ENCODE measurements around the gene MAP1LC3B2.

Gene MAP1LC3B2

DNA sequence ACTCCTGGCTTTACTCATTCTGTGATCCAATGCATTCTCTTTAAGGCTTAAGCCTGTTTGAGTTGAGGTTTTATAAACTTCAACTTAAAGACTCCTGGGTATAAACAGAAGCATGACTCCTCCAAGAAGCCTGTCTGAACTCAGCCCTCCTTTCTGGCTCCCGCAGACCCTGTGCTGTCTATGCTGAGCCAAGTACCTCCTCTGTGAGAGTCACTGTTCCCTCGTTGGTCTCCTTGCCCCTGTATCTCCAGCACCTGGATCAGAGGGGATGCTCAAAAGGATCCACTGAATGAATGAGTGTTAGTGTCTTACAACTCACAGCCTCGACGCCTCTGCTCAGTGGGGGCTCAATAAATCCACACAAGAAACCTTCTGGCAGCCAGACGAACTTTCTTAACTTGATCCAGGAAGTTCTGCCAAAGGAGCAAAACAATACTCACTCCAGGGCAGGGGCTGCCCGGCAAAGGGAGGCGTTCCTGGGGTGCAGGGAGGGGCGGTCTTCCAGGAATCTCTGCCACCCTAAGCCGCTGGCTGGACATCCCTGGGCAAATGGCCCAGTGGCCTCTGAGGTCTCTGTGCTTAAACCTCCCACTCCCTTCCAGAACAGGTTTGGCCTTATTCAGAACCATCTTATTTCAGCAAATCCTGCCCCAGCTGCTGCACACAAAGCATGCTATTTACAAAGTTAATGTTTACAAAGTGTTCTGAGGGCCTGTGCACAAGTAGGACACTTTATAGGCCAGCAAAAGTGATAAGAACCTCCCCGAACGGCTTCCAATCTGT lies 32.9 kb downstream of the MAP1LC3B2 start:
- Histone ChIP-seq H3K36me3 (ENCODE audit: control insufficient read depth, insufficient read depth, low read length) (no peaks in the 10 kb centered on the region), H3K4me1 (ENCODE audit: control insufficient read depth, insufficient read depth, low read length, poor library complexity, severe bottlenecking) (peaks cover 19% of the 10 kb centered on the region), H3K4me3 (ENCODE audit: insufficient read depth, low read depth, low read length, poor library complexity, severe bottlenecking) (no peak overlapping the region), H3K9me3 (ENCODE audit: control insufficient read depth, low read length) (no peaks in the 10 kb centered on the region), H3K27ac (ENCODE audit: insufficient read depth, low read length, poor library complexity, severe bottlenecking) (no peak overlapping the region), H3K27me3 (replicated peaks; ENCODE audit: control insufficient read depth, insufficient read depth, low read length, poor library complexity, severe bottlenecking) (no peaks in the 10 kb centered on the region)
- no peak for DNase-seq

DNA sequence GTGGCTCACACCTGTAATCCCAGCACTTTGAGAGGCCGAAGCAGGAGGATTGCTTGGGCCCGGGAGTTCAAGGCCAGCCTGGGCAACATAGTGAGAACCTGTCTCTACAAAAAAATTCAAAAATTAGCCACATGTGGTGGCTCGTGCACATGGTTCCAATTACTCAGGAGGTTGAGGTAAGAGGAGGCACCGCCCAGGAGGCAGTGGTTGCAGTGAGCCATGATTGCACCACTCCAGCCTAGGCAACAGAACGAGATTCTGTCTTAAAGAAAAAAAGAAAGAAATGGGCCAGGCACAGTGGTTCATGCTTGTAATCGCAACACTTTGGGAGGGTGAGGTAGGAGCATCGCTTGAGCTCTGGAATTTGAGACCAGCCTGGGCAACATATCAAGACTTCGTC lies 33.5 kb downstream of the MAP1LC3B2 start:
- H3K4me3 ChIP-seq (ENCODE audit: insufficient read depth, low read depth, low read length, poor library complexity, severe bottlenecking), result no peak overlapping the region
- no peaks in the 10 kb centered on the region for H3K36me3 ChIP-seq (ENCODE audit: control insufficient read depth, insufficient read depth, low read length)
- no peaks in the 10 kb centered on the region for H3K27me3 ChIP-seq (replicated peaks; ENCODE audit: control insufficient read depth, insufficient read depth, low read length, poor library complexity, severe bottlenecking)
- peaks cover 19% of the 10 kb centered on the region for H3K4me1 ChIP-seq (ENCODE audit: control insufficient read depth, insufficient read depth, low read length, poor library complexity, severe bottlenecking)
- no peak overlapping the region for H3K27ac ChIP-seq (ENCODE audit: insufficient read depth, low read length, poor library complexity, severe bottlenecking)
- no peaks in the 10 kb centered on the region for H3K9me3 ChIP-seq (ENCODE audit: control insufficient read depth, low read length)
- no peak for DNase-seq

DNA sequence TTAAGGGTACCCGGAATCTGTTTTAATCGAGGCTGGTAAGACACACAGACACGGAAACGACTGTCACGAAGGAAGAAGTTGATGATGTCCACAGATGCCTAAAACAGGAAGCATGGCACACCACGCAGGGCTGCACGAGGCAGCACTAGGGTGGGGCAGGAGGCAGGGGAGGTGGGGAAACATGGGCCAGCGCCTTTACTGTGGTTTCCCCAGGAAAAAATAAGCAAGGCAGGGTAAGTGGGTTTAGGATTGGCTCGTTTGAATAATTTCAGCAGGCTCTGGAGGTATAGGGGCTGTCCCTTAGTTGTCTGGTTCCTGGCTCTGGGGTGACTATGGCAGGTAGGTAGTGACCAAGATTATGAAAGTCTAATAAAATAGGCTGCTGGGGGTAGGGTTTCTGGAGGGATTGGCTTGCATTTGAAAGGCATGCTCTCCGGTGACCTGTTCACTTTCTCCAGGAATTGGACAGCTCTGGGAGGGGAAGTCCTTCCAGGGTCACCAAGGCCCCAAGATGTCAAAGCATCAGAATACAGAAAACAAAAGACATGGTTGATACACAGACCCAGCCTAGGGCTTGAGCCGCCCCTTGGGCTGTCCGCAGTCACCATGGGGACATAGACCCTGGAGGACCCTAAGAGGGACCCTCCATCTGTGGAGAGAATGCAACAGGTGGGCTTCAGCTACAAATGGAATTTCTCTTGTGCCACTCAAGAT lies 35.3 kb downstream of the MAP1LC3B2 start:
- Histone ChIP-seq H3K4me3 (ENCODE audit: insufficient read depth, low read depth, low read length, poor library complexity, severe bottlenecking) (no peak overlapping the region), H3K4me1 (ENCODE audit: control insufficient read depth, insufficient read depth, low read length, poor library complexity, severe bottlenecking) (peaks cover 19% of the 10 kb centered on the region), H3K27me3 (replicated peaks; ENCODE audit: control insufficient read depth, insufficient read depth, low read length, poor library complexity, severe bottlenecking) (no peaks in the 10 kb centered on the region), H3K9me3 (ENCODE audit: control insufficient read depth, low read length) (no peaks in the 10 kb centered on the region), H3K27ac (ENCODE audit: insufficient read depth, low read length, poor library complexity, severe bottlenecking) (no peak overlapping the region), H3K36me3 (ENCODE audit: control insufficient read depth, insufficient read depth, low read length) (no peaks in the 10 kb centered on the region)
- peak in 1 of 3 donors; percentile 1 for DNase-seq

GRCh38 chr12:116595186-116595585 lies 36.0 kb downstream of the MAP1LC3B2 start:
- no peak for DNase-seq
- H3K9me3 ChIP-seq (ENCODE audit: control insufficient read depth, low read length), result no peaks in the 10 kb centered on the region
- no peak overlapping the region for H3K27ac ChIP-seq (ENCODE audit: insufficient read depth, low read length, poor library complexity, severe bottlenecking)
- H3K36me3 ChIP-seq (ENCODE audit: control insufficient read depth, insufficient read depth, low read length), result no peaks in the 10 kb centered on the region
- no peaks in the 10 kb centered on the region for H3K27me3 ChIP-seq (replicated peaks; ENCODE audit: control insufficient read depth, insufficient read depth, low read length, poor library complexity, severe bottlenecking)
- H3K4me3 ChIP-seq (ENCODE audit: insufficient read depth, low read depth, low read length, poor library complexity, severe bottlenecking), result no peak overlapping the region
- H3K4me1 ChIP-seq (ENCODE audit: control insufficient read depth, insufficient read depth, low read length, poor library complexity, severe bottlenecking), result peaks cover 19% of the 10 kb centered on the region

DNA sequence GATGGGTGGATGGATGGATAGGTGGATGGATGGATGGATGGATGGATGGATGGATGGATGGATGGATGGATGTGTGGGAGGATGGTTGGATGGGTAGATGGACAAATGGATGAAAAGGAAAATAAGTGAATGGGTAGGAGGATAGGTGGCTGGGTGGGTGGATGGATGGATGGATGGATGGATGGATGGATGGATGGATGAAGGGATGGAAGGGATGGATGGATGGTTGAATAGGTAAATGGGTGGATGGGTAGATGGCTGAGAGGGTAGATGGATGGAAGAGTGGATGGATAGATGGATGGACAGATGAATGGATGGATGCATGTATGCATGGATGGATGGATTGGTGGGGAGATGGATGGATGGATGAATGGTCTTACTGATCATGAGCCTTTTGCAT lies 36.5 kb downstream of the MAP1LC3B2 start:
- Histone ChIP-seq H3K4me1 (ENCODE audit: control insufficient read depth, insufficient read depth, low read length, poor library complexity, severe bottlenecking) (peaks cover 19% of the 10 kb centered on the region), H3K36me3 (ENCODE audit: control insufficient read depth, insufficient read depth, low read length) (no peaks in the 10 kb centered on the region), H3K4me3 (ENCODE audit: insufficient read depth, low read depth, low read length, poor library complexity, severe bottlenecking) (no peak overlapping the region), H3K27ac (ENCODE audit: insufficient read depth, low read length, poor library complexity, severe bottlenecking) (no peak overlapping the region), H3K9me3 (ENCODE audit: control insufficient read depth, low read length) (no peaks in the 10 kb centered on the region), H3K27me3 (replicated peaks; ENCODE audit: control insufficient read depth, insufficient read depth, low read length, poor library complexity, severe bottlenecking) (no peaks in the 10 kb centered on the region)
- no peak for DNase-seq

DNA sequence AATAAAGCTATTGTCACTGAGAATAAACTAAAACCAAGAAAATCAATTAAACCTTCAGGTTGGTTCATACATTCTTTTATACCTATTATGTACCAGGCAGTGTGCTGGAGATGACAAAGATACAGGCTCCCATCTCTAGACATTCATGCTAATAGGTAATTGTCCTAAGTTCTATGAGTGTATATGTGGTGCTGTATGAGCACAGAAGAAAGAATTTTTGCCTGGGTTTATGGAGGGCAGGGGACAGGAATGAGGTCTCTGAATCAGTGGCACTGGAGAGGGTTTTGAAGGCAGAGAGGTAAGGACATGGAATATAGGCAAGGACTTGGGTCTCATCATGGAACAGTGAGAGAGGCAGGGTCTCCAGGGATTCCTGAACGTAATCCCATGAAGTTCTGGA lies 38.7 kb downstream of the MAP1LC3B2 start:
- peaks cover 19% of the 10 kb centered on the region for H3K4me1 ChIP-seq (ENCODE audit: control insufficient read depth, insufficient read depth, low read length, poor library complexity, severe bottlenecking)
- DNase-seq, result no peak

DNA sequence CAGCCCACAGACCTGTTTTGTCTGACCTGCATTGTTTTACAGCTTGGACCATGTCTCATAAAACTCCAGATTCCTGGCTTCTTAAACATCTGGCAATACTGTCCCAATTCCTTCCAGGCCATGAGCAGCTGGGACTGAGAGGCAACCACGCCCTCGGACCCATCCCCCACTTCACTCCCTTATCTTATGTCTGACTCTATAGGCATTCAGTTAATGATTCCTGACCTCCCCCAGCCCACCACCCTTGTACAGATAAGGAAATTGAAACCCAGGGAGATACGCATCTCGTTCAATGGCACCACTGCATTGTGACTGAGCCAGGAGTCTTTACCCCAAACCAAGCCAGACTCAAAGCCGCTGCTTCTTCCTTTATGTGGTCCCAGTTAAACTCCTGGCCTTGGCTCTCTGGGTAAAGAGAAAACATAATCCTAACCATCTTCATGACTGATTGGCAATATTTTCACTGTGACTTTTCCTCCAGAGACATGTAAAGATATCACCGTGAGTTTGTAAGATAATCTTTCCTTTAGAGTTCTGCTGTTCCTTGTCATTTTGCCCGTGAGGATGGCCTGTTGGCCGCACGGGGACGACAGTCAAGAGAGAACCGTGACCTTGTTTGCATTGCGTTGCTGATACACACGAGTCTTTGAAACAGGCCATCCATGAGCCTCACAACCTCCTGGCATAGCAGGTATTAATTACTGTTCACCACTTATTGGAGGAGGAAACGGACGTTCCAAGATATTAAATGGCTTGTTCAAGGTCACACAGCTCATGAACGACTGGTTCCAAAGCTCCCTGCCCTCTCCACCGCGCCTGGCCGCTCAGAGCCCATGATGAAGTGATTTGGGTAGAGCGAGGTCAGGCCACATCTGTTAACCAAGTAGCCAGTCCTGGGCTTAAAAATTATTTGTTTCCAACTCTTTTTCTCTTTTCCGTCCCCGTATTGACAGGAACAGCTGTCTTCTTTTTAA lies 39.4 kb downstream of the MAP1LC3B2 start:
- no peak overlapping the region for H3K4me3 ChIP-seq (ENCODE audit: insufficient read depth, low read depth, low read length, poor library complexity, severe bottlenecking)
- H3K27me3 ChIP-seq (replicated peaks; ENCODE audit: control insufficient read depth, insufficient read depth, low read length, poor library complexity, severe bottlenecking), result no peaks in the 10 kb centered on the region
- no peaks in the 10 kb centered on the region for H3K36me3 ChIP-seq (ENCODE audit: control insufficient read depth, insufficient read depth, low read length)
- H3K4me1 ChIP-seq (ENCODE audit: control insufficient read depth, insufficient read depth, low read length, poor library complexity, severe bottlenecking), result peaks cover 19% of the 10 kb centered on the region
- DNase-seq, result no peak
- H3K27ac ChIP-seq (ENCODE audit: insufficient read depth, low read length, poor library complexity, severe bottlenecking), result no peak overlapping the region
- H3K9me3 ChIP-seq (ENCODE audit: control insufficient read depth, low read length), result no peaks in the 10 kb centered on the region

More for the DNA sequence above, 38.7 kb downstream of the MAP1LC3B2 start:
- H3K4me3 ChIP-seq (ENCODE audit: insufficient read depth, low read depth, low read length, poor library complexity, severe bottlenecking), result no peak overlapping the region
- H3K27ac ChIP-seq (ENCODE audit: insufficient read depth, low read length, poor library complexity, severe bottlenecking), result no peak overlapping the region
- no peaks in the 10 kb centered on the region for H3K36me3 ChIP-seq (ENCODE audit: control insufficient read depth, insufficient read depth, low read length)
- no peaks in the 10 kb centered on the region for H3K9me3 ChIP-seq (ENCODE audit: control insufficient read depth, low read length)
- H3K27me3 ChIP-seq (replicated peaks; ENCODE audit: control insufficient read depth, insufficient read depth, low read length, poor library complexity, severe bottlenecking), result no peaks in the 10 kb centered on the region

- peak; percentile 7 to 23 (median 9) for DNase-seq
- no peaks in the 10 kb centered on the region for H3K27me3 ChIP-seq (replicated peaks; ENCODE audit: control insufficient read depth, insufficient read depth, low read length, poor library complexity, severe bottlenecking)
- H3K4me1 ChIP-seq (ENCODE audit: control insufficient read depth, insufficient read depth, low read length, poor library complexity, severe bottlenecking), result peaks cover 10% of the 10 kb centered on the region
- H3K36me3 ChIP-seq (ENCODE audit: control insufficient read depth, insufficient read depth, low read length), result no peaks in the 10 kb centered on the region
- no peak overlapping the region for H3K4me3 ChIP-seq (ENCODE audit: insufficient read depth, low read depth, low read length, poor library complexity, severe bottlenecking)
- H3K27ac ChIP-seq (ENCODE audit: insufficient read depth, low read length, poor library complexity, severe bottlenecking), result no peak overlapping the region
- H3K9me3 ChIP-seq (ENCODE audit: control insufficient read depth, low read length), result no peaks in the 10 kb centered on the region
These were observed 40.3 kb downstream of the MAP1LC3B2 start for GRCh38 chr12:116599285-116600136.
